Left ventricle myocardium inferior (tissue), 1 donor: ENCODE measurements around the gene PARP1. TPM values are rescaled to one million over a fixed set of nuclear protein-coding genes. Genes with fewer than 3 reads are reported as not detected.

Source experiments
- DNase-seq: peaks from one replicate; pipeline ENCODE4 v3.0.0-alpha.2; 2020
- H3K27ac ChIP-seq: fragments of 200-600 bp; replicated peaks from 2 replicates; pipeline ENCODE4 v1.8.0; 2021
- H3K27me3 ChIP-seq: fragments of 200-600 bp; 2 replicates; pipeline ENCODE4 v1.8.0; 2021; ENCODE audit warnings: low read depth
- H3K36me3 ChIP-seq: fragments of 200-600 bp; 2 replicates; pipeline ENCODE4 v1.8.0; 2021
- H3K4me1 ChIP-seq: fragments of 200-600 bp; 2 replicates; pipeline ENCODE4 v1.8.0; 2021
- H3K4me3 ChIP-seq: fragments of 200-600 bp; 2 replicates; pipeline ENCODE4 v1.8.0; 2021; ENCODE audit warnings: mild to moderate bottlenecking, moderate library complexity
- H3K9me3 ChIP-seq: fragments of 200-600 bp; replicated peaks from 2 replicates; pipeline ENCODE4 v1.8.0; 2021
- CTCF ChIP-seq: fragments of 200-600 bp; IDR thresholded peaks from 2 replicates; pipeline ENCODE4 v1.8.0; 2021; ENCODE audit warnings: antibody characterized with exemption, mild to moderate bottlenecking, borderline replicate concordance
- intact Hi-C: fragments of 100-400 bp; cut with micrococcal nuclease; formaldehyde crosslinking; loops from one replicate; pipeline ENCODE4 v1.11.0; 2022
- total RNA-seq: library from RNA; stranded (reverse); fragmentation: NEBNext Ultra II Directional; extraction: Animal tissue kit (Norgen Biotek cat#: 25700); gene quantifications from one replicate; pipeline ENCODE4 v1.2.1, GENCODE V29; 2021
- donor health status: DM: no; HTN: yes; CAD: no; lungs with severe emphysema.

The PARP1 gene
- total RNA-seq, 1 donor from 2014 or later: 138 TPM

GRCh38 chr1:226362361-226362760, 45.5 kb downstream of the PARP1 start:
- Histone ChIP-seq H3K36me3 (peaks cover 90% of the 10 kb centered on the region), H3K9me3 (no peaks in the 10 kb centered on the region), H3K27me3 (no peaks in the 10 kb centered on the region), H3K27ac (peak overlapping the region; percentile 76), H3K4me1 (peaks cover 40% of the 10 kb centered on the region), H3K4me3 (no peak overlapping the region)
- intact Hi-C loops: no loop called here
- DNase-seq: no peak
- TF ChIP-seq CTCF: no peak

GRCh38 chr1:226360106-226360746, 47.7 kb downstream of the PARP1 start:
- H3K27ac ChIP-seq: no peak overlapping the region
- no peak for DNase-seq
- H3K4me1 ChIP-seq: peaks cover 50% of the 10 kb centered on the region
- no peak for TF ChIP-seq CTCF
- no peak overlapping the region for H3K4me3 ChIP-seq
- intact Hi-C loops: no loop called here
- no peaks in the 10 kb centered on the region for H3K9me3 ChIP-seq
- peaks cover 69% of the 10 kb centered on the region for H3K36me3 ChIP-seq
- H3K27me3 ChIP-seq: no peaks in the 10 kb centered on the region

GRCh38 chr1:226357416-226357815, 50.5 kb downstream of the PARP1 start:
- peaks cover 42% of the 10 kb centered on the region for H3K36me3 ChIP-seq
- H3K4me3 ChIP-seq: no peak overlapping the region
- H3K27ac ChIP-seq: peak overlapping the region; percentile 80
- H3K4me1 ChIP-seq: peaks cover 50% of the 10 kb centered on the region
- intact Hi-C loops: no loop called here
- no peaks in the 10 kb centered on the region for H3K27me3 ChIP-seq
- no peak for DNase-seq
- TF ChIP-seq CTCF: no peak
- no peaks in the 10 kb centered on the region for H3K9me3 ChIP-seq

- Histone ChIP-seq H3K4me3 (no peak overlapping the region), H3K27me3 (no peaks in the 10 kb centered on the region), H3K27ac (peak overlapping the region; percentile 80), H3K36me3 (peaks cover 27% of the 10 kb centered on the region), H3K9me3 (no peaks in the 10 kb centered on the region), H3K4me1 (peaks cover 48% of the 10 kb centered on the region)
- DNase-seq: peak; percentile 53
- no peak for TF ChIP-seq CTCF
- intact Hi-C loops: no loop called here
These were observed 52.0 kb downstream of the PARP1 start for GRCh38 chr1:226355669-226356551.

GRCh38 chr1:226355016-226355415, 52.9 kb downstream of the PARP1 start:
- Histone ChIP-seq H3K27me3 (no peaks in the 10 kb centered on the region), H3K36me3 (peaks cover 18% of the 10 kb centered on the region), H3K9me3 (no peaks in the 10 kb centered on the region), H3K27ac (peak overlapping the region; percentile 80), H3K4me3 (no peak overlapping the region), H3K4me1 (peaks cover 53% of the 10 kb centered on the region)
- DNase-seq: no peak
- intact Hi-C loops: no loop called here
- TF ChIP-seq CTCF: no peak
